NCI-H1694 treated with DMSO at 0.1 percent for 48 hours (cell line): Measurements from ENCODE around the gene ASS1.
"Not testable (repeated sequence)": the region's sequence is repeated elsewhere in the genome, so short reads cannot be mapped to it uniquely, and the experiment has no call there.

Experiments used
- DNase-seq: peaks from one replicate; lab custom pipeline; 2025; lab: John Stamatoyannopoulos, UW

The ASS1 gene

GRCh38 chr9:130444565-130445221 is at the start of gene ASS1:
Gene ASS1, plus strand, starts transcription at chr9:130444961. Its CDS starts 7,268 bp downstream, at chr9:130452229.
- no peak for DNase-seq

GRCh38 chr9:130395810-130396435 is 48.8 kb upstream of the ASS1 start:
- no peak for DNase-seq

- DNase-seq: no peak
Observed at GRCh38 chr9:130396581-130396980, 48.2 kb upstream of the ASS1 start.

- no peak for DNase-seq
Observed at GRCh38 chr9:130398487-130399240, 46.1 kb upstream of the ASS1 start.

GRCh38 chr9:130399768-130400167 is 45.0 kb upstream of the ASS1 start:
- no peak for DNase-seq

GRCh38 chr9:130400870-130401269 is 43.9 kb upstream of the ASS1 start:
- no peak for DNase-seq

GRCh38 chr9:130401742-130402141 is 43.0 kb upstream of the ASS1 start:
- DNase-seq: not testable (repeated sequence)

- no peak for DNase-seq
Observed at GRCh38 chr9:130402243-130402642, 42.5 kb upstream of the ASS1 start.

GRCh38 chr9:130402645-130403440 is 41.9 kb upstream of the ASS1 start:
- no peak for DNase-seq

- no peak for DNase-seq
Observed at GRCh38 chr9:130405657-130406257, 39.0 kb upstream of the ASS1 start.

GRCh38 chr9:130406278-130406895 is 38.4 kb upstream of the ASS1 start:
- DNase-seq: no peak

GRCh38 chr9:130407916-130408663 is 36.7 kb upstream of the ASS1 start:
- no peak for DNase-seq

- DNase-seq: no peak
Observed at GRCh38 chr9:130408669-130409068, 36.1 kb upstream of the ASS1 start.

GRCh38 chr9:130409246-130409645 is 35.5 kb upstream of the ASS1 start:
- DNase-seq: no peak

GRCh38 chr9:130410443-130410842 is 34.3 kb upstream of the ASS1 start:
- no peak for DNase-seq

GRCh38 chr9:130411566-130411915 is 33.2 kb upstream of the ASS1 start:
- no peak for DNase-seq

- DNase-seq: no peak
Observed at GRCh38 chr9:130414081-130414731, 30.6 kb upstream of the ASS1 start.

- DNase-seq: no peak
Observed at GRCh38 chr9:130414910-130415746, 29.6 kb upstream of the ASS1 start.

- no peak for DNase-seq
Observed at GRCh38 chr9:130417602-130418001, 27.2 kb upstream of the ASS1 start.
